Upper lobe of left lung (tissue), 4 donors: ENCODE results near the gene PIGB.
"Not testable (repeated sequence)": the region's sequence is repeated elsewhere in the genome, so short reads cannot be mapped to it uniquely, and the experiment has no call there.

Experiments
- POLR2A ChIP-seq, 4 donors: fragments of 450-650 bp; IDR thresholded peaks; one replicate each; pipeline ENCODE4 v1.5.1; 2016 to 2017; ENCODE audit warnings: antibody characterized with exemption in 4 of 4, mild to moderate bottlenecking in 2 of 4
- POLR2AphosphoS5 ChIP-seq, 2 donors: sonication (generic); formaldehyde crosslinking; IDR thresholded peaks; one replicate each; pipeline ENCODE4 v1.5.1; 2017; ENCODE audit warnings: antibody characterized with exemption in 2 of 2
- TF ChIP-seq, protein P1 (sequence below), 6 experiments: fragments of 450-650 bp in 4 of 6; fragments of 200-600 bp in 2 of 6; sonication (generic) in 2 of 6; IDR thresholded peaks; one replicate each; pipeline ENCODE4 v1.5.1; 2016 to 2019; ENCODE audit warnings: antibody characterized with exemption in 6 of 6

DNA sequence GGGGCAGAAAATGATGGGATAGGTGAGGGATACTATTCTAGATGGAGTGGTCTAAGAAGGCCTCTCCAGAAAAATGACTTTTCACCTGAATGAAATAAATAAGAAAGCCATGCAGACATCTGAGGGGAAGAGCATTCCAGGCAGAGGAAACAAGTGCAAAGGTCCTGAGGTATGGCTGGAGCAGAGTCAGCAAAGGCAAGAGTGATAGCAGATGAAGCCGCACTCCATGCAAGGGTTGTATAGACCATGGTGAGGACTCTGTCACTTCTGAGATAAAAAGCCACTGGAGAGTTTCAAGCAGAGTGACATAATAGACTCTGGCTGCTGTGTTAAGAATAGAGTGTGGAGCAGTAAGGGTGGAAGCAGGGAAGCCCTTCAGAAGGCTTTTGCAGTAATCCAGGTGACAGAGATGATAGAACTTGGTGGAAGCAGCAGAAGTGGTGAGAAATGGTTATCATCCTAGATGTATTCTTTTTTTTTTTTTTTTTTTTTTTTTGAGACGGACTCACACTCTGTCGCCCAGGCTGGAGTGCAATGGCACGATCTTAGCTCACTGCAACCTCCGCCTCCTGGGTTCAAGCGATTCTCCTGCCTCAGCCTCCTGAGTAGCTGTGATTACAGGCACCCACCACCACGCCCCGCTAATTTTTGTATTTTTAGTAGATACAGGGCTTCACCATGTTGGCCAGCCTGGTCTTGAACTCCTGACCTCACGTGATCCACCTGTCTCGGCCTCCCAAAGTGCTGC is 32.4 kb upstream of the PIGB start:
- TF ChIP-seq, protein P1, sequence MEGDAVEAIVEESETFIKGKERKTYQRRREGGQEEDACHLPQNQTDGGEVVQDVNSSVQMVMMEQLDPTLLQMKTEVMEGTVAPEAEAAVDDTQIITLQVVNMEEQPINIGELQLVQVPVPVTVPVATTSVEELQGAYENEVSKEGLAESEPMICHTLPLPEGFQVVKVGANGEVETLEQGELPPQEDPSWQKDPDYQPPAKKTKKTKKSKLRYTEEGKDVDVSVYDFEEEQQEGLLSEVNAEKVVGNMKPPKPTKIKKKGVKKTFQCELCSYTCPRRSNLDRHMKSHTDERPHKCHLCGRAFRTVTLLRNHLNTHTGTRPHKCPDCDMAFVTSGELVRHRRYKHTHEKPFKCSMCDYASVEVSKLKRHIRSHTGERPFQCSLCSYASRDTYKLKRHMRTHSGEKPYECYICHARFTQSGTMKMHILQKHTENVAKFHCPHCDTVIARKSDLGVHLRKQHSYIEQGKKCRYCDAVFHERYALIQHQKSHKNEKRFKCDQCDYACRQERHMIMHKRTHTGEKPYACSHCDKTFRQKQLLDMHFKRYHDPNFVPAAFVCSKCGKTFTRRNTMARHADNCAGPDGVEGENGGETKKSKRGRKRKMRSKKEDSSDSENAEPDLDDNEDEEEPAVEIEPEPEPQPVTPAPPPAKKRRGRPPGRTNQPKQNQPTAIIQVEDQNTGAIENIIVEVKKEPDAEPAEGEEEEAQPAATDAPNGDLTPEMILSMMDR (IDR thresholded peaks at IDR 0.05): not testable (repeated sequence)
- TF ChIP-seq POLR2AphosphoS5, POLR2A (IDR thresholded peaks at IDR 0.05): not testable (repeated sequence)
